ENCODE data around the gene MFGE8.

- no peak for TF ChIP-seq EZH2 (IDR thresholded peaks at IDR 0.05; ENCODE audit: insufficient read depth, poor library complexity, severe bottlenecking)
- no peak for TF ChIP-seq EZH2phosphoT487 (IDR thresholded peaks at IDR 0.05; ENCODE audit: insufficient read depth, low read depth)
Observed at GRCh38 chr15:88902846-88903245, 10.3 kb downstream of the MFGE8 start.

Data from GM23248 (cell line).